ENCODE data around the gene BANF2.

The BANF2 gene

GRCh38 chr20:17735959-17736621, 36.3 kb downstream of the BANF2 start:
- no peak for DNase-seq

GRCh38 chr20:17738154-17738553, 38.4 kb downstream of the BANF2 start:
- no peak for DNase-seq

- no peak for DNase-seq
Observed at GRCh38 chr20:17741220-17741619, 41.5 kb downstream of the BANF2 start.

- DNase-seq: no peak
Observed at GRCh38 chr20:17742731-17743130, 43.0 kb downstream of the BANF2 start.

- DNase-seq: no peak
Observed at GRCh38 chr20:17743677-17744076, 43.9 kb downstream of the BANF2 start.

- no peak for DNase-seq
Observed at GRCh38 chr20:17747431-17747846, 47.7 kb downstream of the BANF2 start.

GRCh38 chr20:17748279-17748678, 48.5 kb downstream of the BANF2 start:
- DNase-seq: no peak

GRCh38 chr20:17749626-17749977, 49.8 kb downstream of the BANF2 start:
- DNase-seq: no peak

GRCh38 chr20:17749978-17750721, 50.4 kb downstream of the BANF2 start:
- no peak for DNase-seq

- no peak for DNase-seq
Observed at GRCh38 chr20:17750722-17751045, 50.9 kb downstream of the BANF2 start.

GRCh38 chr20:17751640-17752039, 51.9 kb downstream of the BANF2 start:
- no peak for DNase-seq

- no peak for DNase-seq
Observed at GRCh38 chr20:17752459-17752858, 52.7 kb downstream of the BANF2 start.

GRCh38 chr20:17753516-17753915, 53.8 kb downstream of the BANF2 start:
- DNase-seq: no peak

GRCh38 chr20:17756529-17756928, 56.8 kb downstream of the BANF2 start:
- no peak for DNase-seq

- DNase-seq: no peak
Observed at GRCh38 chr20:17757496-17757895, 57.7 kb downstream of the BANF2 start.

GRCh38 chr20:17758010-17758409, 58.2 kb downstream of the BANF2 start:
- no peak for DNase-seq

- DNase-seq: no peak
Observed at GRCh38 chr20:17758512-17758911, 58.7 kb downstream of the BANF2 start.

- DNase-seq: no peak
Observed at GRCh38 chr20:17759449-17759848, 59.7 kb downstream of the BANF2 start.

GRCh38 chr20:17761604-17762003, 61.8 kb downstream of the BANF2 start:
- no peak for DNase-seq

GRCh38 chr20:17762243-17762872, 62.6 kb downstream of the BANF2 start:
- no peak for DNase-seq

GRCh38 chr20:17762873-17763557, 63.2 kb downstream of the BANF2 start:
- DNase-seq: no peak

GRCh38 chr20:17765017-17765416, 65.3 kb downstream of the BANF2 start:
- DNase-seq: no peak

- DNase-seq: no peak
Observed at GRCh38 chr20:17765584-17765983, 65.8 kb downstream of the BANF2 start.

- no peak for DNase-seq
Observed at GRCh38 chr20:17766226-17766625, 66.5 kb downstream of the BANF2 start.

All from NCI-H187 (cell line).